Glutamatergic neuron (in vitro differentiated cells): ENCODE results near the gene SCN3B. TPM values are rescaled to one million over a fixed set of nuclear protein-coding genes. Genes with fewer than 3 reads are reported as not detected.
A peak's percentile ranks its signal among the peaks of the same experiment; 100 is the strongest.

Experiments
- DNase-seq: peaks from one replicate; pipeline ENCODE4 v3.0.0; 2022
- H3K27ac Mint-ChIP-seq: one replicate; pipeline ENCODE4 v1.8.0; 2020; ENCODE audit warnings: mild to moderate bottlenecking, mixed read lengths, inconsistent platforms; ENCODE audit not compliant: unreplicated experiment
- H3K27me3 Mint-ChIP-seq: one replicate; pipeline ENCODE4 v1.8.0; 2020; ENCODE audit warnings: mild to moderate bottlenecking, moderate library complexity, mixed read lengths, inconsistent platforms; ENCODE audit not compliant: unreplicated experiment
- H3K36me3 Mint-ChIP-seq: one replicate; pipeline ENCODE4 v1.8.0; 2020; ENCODE audit warnings: mild to moderate bottlenecking, mixed read lengths, inconsistent platforms; ENCODE audit not compliant: unreplicated experiment
- H3K4me1 Mint-ChIP-seq: one replicate; pipeline ENCODE4 v1.8.0; 2020; ENCODE audit warnings: mild to moderate bottlenecking, low read depth, mixed read lengths, inconsistent platforms; ENCODE audit not compliant: unreplicated experiment
- H3K4me3 Mint-ChIP-seq: one replicate; pipeline ENCODE4 v1.8.0; 2020; ENCODE audit warnings: mild to moderate bottlenecking, mixed read lengths, inconsistent platforms; ENCODE audit not compliant: unreplicated experiment
- H3K9me3 Mint-ChIP-seq: one replicate; pipeline ENCODE4 v1.8.0; 2020; ENCODE audit warnings: mild to moderate bottlenecking, moderate library complexity, mixed read lengths, inconsistent platforms; ENCODE audit not compliant: unreplicated experiment
- CTCF ChIP-seq: fragments of 200-600 bp; sonication (generic); IDR thresholded peaks from one replicate; pipeline ENCODE4 v1.5.0; 2021; ENCODE audit not compliant: partially characterized antibody, unreplicated experiment
- long read RNA-seq: library from polyadenylated mRNA; unstranded; transcript quantifications from one replicate; pipeline ENCODE4 v2.0.0, GENCODE V29; 2020; ENCODE audit not compliant: unreplicated experiment
- total RNA-seq: library from RNA; stranded (reverse); fragmentation: NEBNext Ultra II Directional; extraction: Animal tissue kit (Norgen Biotek cat#: 25700); gene quantifications from one replicate; pipeline ENCODE4 v1.2.1, GENCODE V29; 2021; ENCODE audit not compliant: unreplicated experiment

The SCN3B gene
- 118 TPM for total RNA-seq
- long read RNA-seq, partial matches to known transcripts, result 2 of 7 reads
- long read RNA-seq, other reads (novel, unspliced or antisense), result 5 of 7 reads

- H3K27ac Mint-ChIP-seq, result peak within 1 kb of the TSS; percentile 96
- peak within 1 kb of the TSS; percentile 96 for H3K4me3 Mint-ChIP-seq
- H3K27me3 Mint-ChIP-seq, result peaks cover 6% of the 10 kb centered on the region
Observed at GRCh38 chr11:123654566-123655081, at the start of gene SCN3B. SCN3B (minus strand) TSS chr11:123654624; CDS start chr11:123653801, 823 bp downstream.

GRCh38 chr11:123702696-123703095 is 48.3 kb upstream of the SCN3B start:
- no peak for TF ChIP-seq CTCF
- no peaks in the 10 kb centered on the region for H3K36me3 Mint-ChIP-seq
- peaks cover 7% of the 10 kb centered on the region for H3K27me3 Mint-ChIP-seq
- H3K4me3 Mint-ChIP-seq, result no peak overlapping the region
- no peak for DNase-seq
- H3K27ac Mint-ChIP-seq, result no peak overlapping the region
- peaks cover 29% of the 10 kb centered on the region for H3K4me1 Mint-ChIP-seq
- H3K9me3 Mint-ChIP-seq, result peaks cover 1% of the 10 kb centered on the region

More at GRCh38 chr11:123654566-123655081, at the start of gene SCN3B:
- TF ChIP-seq CTCF, result no peak
- Mint-ChIP-seq H3K9me3 (peaks cover 10% of the 10 kb centered on the region), H3K36me3 (no peaks in the 10 kb centered on the region), H3K4me1 (peaks cover 25% of the 10 kb centered on the region)
- peak; percentile 94 for DNase-seq

- H3K4me3 Mint-ChIP-seq, result no peak overlapping the region
- H3K9me3 Mint-ChIP-seq, result peaks cover 1% of the 10 kb centered on the region
- H3K4me1 Mint-ChIP-seq, result peaks cover 27% of the 10 kb centered on the region
- no peaks in the 10 kb centered on the region for H3K36me3 Mint-ChIP-seq
- peak overlapping the region; percentile 46 for H3K27ac Mint-ChIP-seq
- no peak for TF ChIP-seq CTCF
- H3K27me3 Mint-ChIP-seq, result peaks cover 7% of the 10 kb centered on the region
- DNase-seq, result peak; percentile 76
Observed at GRCh38 chr11:123702139-123702538, 47.7 kb upstream of the SCN3B start.

GRCh38 chr11:123700772-123701171 is 46.3 kb upstream of the SCN3B start:
- no peak for TF ChIP-seq CTCF
- DNase-seq, result no peak
- Mint-ChIP-seq H3K27ac (no peak overlapping the region), H3K4me3 (no peak overlapping the region), H3K9me3 (peaks cover 1% of the 10 kb centered on the region), H3K4me1 (peaks cover 33% of the 10 kb centered on the region), H3K36me3 (no peaks in the 10 kb centered on the region), H3K27me3 (peaks cover 5% of the 10 kb centered on the region)

GRCh38 chr11:123698546-123699127 is 44.2 kb upstream of the SCN3B start:
- Mint-ChIP-seq H3K9me3 (peaks cover 1% of the 10 kb centered on the region), H3K27me3 (peaks cover 4% of the 10 kb centered on the region), H3K36me3 (no peaks in the 10 kb centered on the region), H3K4me3 (no peak overlapping the region), H3K27ac (peak overlapping the region; percentile 16), H3K4me1 (peaks cover 33% of the 10 kb centered on the region)
- TF ChIP-seq CTCF, result no peak
- no peak for DNase-seq
